Liver (tissue), 3 donors: ENCODE data around the gene SLC7A6OS.

ENCODE experiments used
- EGR1 ChIP-seq, 2 donors: IDR thresholded peaks; 2 replicates each; pipeline ENCODE4 v1.6.1; 2016 to 2018; ENCODE audit warnings: antibody characterized with exemption in 2 of 2, low read depth in 2 of 2
- FOXA1 ChIP-seq: IDR thresholded peaks from 2 replicates; pipeline ENCODE4 v1.6.1; 2016; ENCODE audit warnings: antibody characterized with exemption
- HNF4A ChIP-seq, 2 donors: conservative IDR thresholded peaks; 2 replicates each; pipeline ENCODE4 v1.6.1; 2016; ENCODE audit warnings: antibody characterized with exemption in 2 of 2, mild to moderate bottlenecking in 2 of 2
- JUND ChIP-seq, 2 donors: IDR thresholded peaks; 2 replicates each; pipeline ENCODE4 v1.6.1; 2016; ENCODE audit warnings: antibody characterized with exemption in 2 of 2
- RAD21 ChIP-seq, 2 donors: IDR thresholded peaks; 2 replicates each; pipeline ENCODE4 v1.6.1; 2016; ENCODE audit warnings: antibody characterized with exemption in 2 of 2, mild to moderate bottlenecking in 2 of 2
- RXRA ChIP-seq, 2 donors: IDR thresholded peaks; 2 replicates each; pipeline ENCODE4 v1.6.1; 2017 to 2018; ENCODE audit warnings: antibody characterized with exemption in 2 of 2, mild to moderate bottlenecking in 1 of 2
- SP1 ChIP-seq: IDR thresholded peaks from 2 replicates; pipeline ENCODE4 v1.6.1; 2018; ENCODE audit warnings: antibody characterized with exemption, mild to moderate bottlenecking
- TAF1 ChIP-seq: conservative IDR thresholded peaks from 2 replicates; pipeline ENCODE4 v1.6.1; 2016; ENCODE audit warnings: antibody characterized with exemption, mild to moderate bottlenecking
- YY1 ChIP-seq: IDR thresholded peaks from 2 replicates; pipeline ENCODE4 v1.6.1; 2016; ENCODE audit warnings: antibody characterized with exemption, mild to moderate bottlenecking
- TF ChIP-seq, protein P1 (sequence below): fragments of 150-350 bp; IDR thresholded peaks from 2 replicates; pipeline ENCODE4 v1.5.1; 2017; ENCODE audit warnings: improper control_type of control experiment, low read depth, low read length; ENCODE audit not compliant: missing input control
- TF ChIP-seq, protein P2 (sequence below): IDR thresholded peaks from 2 replicates; pipeline ENCODE4 v1.6.1; 2016; ENCODE audit warnings: antibody characterized with exemption
- TF ChIP-seq, protein P3 (sequence below): IDR thresholded peaks from 2 replicates; pipeline ENCODE4 v1.6.1; 2016; ENCODE audit warnings: antibody characterized with exemption
- TF ChIP-seq, protein P4 (sequence below): IDR thresholded peaks from 2 replicates; pipeline ENCODE4 v1.6.1; 2016; ENCODE audit warnings: antibody characterized with exemption
- TF ChIP-seq, protein P5 (sequence below): IDR thresholded peaks from 2 replicates; pipeline ENCODE4 v1.6.1; 2016; ENCODE audit warnings: antibody characterized with exemption, mild to moderate bottlenecking
- donor health status: healthy.
- donor health status: healthy.

DNA sequence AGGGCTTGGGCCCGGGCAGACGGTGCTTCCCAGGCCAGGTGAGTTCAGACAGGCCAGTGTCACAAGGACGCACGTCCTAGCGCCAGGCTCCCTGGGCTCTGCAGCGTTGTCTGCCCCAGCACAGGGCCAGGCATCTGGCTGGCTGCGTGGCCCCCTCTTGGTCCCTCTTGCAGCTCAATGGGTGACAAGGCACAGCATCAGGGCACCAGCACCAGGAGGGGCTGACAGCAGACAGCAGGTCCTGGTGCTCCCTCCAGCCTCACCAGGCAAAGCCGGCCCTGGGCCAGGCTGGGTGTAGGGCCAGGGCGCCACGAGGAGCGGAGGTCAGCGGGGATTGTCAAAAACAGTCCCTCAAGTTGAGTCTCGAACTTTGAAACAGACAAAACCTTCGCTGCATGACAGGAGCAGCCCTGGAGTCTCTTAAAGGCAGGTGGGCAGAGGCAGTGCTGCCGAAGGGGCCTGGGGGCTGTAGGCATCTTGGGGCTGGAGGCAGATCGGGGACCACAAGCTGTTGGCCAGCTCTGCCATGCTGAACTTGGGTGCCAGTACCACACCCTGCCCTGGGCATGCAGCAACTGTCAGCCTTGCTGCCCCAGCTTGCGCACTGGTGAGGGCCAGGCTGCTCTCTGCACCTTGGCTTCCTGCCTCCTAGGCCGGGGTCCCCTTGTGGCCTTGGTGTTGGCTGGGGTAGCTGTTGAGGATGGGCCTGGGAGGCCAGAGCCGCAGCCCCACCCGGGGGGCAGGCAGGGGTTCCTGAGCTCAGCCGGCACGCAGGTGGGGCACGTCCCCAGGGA lies 48.8 kb upstream of the SLC7A6OS start:
- TF ChIP-seq, protein P1, sequence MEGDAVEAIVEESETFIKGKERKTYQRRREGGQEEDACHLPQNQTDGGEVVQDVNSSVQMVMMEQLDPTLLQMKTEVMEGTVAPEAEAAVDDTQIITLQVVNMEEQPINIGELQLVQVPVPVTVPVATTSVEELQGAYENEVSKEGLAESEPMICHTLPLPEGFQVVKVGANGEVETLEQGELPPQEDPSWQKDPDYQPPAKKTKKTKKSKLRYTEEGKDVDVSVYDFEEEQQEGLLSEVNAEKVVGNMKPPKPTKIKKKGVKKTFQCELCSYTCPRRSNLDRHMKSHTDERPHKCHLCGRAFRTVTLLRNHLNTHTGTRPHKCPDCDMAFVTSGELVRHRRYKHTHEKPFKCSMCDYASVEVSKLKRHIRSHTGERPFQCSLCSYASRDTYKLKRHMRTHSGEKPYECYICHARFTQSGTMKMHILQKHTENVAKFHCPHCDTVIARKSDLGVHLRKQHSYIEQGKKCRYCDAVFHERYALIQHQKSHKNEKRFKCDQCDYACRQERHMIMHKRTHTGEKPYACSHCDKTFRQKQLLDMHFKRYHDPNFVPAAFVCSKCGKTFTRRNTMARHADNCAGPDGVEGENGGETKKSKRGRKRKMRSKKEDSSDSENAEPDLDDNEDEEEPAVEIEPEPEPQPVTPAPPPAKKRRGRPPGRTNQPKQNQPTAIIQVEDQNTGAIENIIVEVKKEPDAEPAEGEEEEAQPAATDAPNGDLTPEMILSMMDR = no peak
- TF ChIP-seq SP1 (no peak), TAF1 (no peak), JUND (IDR thresholded peaks at IDR 0.05) (no peak), FOXA1 (no peak), YY1 (no peak), RXRA (IDR thresholded peaks at IDR 0.05) (no peak), HNF4A (conservative IDR thresholded peaks at IDR 0.05) (no peak), RAD21 (IDR thresholded peaks at IDR 0.05) (no peak), EGR1 (IDR thresholded peaks at IDR 0.05; ENCODE audit: low read depth in 2 of 2) (no peak)
- TF ChIP-seq, protein P2, sequence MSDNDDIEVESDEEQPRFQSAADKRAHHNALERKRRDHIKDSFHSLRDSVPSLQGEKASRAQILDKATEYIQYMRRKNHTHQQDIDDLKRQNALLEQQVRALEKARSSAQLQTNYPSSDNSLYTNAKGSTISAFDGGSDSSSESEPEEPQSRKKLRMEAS = no peak
- TF ChIP-seq, protein P3, sequence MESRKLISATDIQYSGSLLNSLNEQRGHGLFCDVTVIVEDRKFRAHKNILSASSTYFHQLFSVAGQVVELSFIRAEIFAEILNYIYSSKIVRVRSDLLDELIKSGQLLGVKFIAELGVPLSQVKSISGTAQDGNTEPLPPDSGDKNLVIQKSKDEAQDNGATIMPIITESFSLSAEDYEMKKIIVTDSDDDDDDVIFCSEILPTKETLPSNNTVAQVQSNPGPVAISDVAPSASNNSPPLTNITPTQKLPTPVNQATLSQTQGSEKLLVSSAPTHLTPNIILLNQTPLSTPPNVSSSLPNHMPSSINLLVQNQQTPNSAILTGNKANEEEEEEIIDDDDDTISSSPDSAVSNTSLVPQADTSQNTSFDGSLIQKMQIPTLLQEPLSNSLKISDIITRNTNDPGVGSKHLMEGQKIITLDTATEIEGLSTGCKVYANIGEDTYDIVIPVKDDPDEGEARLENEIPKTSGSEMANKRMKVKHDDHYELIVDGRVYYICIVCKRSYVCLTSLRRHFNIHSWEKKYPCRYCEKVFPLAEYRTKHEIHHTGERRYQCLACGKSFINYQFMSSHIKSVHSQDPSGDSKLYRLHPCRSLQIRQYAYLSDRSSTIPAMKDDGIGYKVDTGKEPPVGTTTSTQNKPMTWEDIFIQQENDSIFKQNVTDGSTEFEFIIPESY = no peak
- TF ChIP-seq, protein P4, sequence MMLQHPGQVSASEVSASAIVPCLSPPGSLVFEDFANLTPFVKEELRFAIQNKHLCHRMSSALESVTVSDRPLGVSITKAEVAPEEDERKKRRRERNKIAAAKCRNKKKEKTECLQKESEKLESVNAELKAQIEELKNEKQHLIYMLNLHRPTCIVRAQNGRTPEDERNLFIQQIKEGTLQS = no peak
- TF ChIP-seq, protein P5, sequence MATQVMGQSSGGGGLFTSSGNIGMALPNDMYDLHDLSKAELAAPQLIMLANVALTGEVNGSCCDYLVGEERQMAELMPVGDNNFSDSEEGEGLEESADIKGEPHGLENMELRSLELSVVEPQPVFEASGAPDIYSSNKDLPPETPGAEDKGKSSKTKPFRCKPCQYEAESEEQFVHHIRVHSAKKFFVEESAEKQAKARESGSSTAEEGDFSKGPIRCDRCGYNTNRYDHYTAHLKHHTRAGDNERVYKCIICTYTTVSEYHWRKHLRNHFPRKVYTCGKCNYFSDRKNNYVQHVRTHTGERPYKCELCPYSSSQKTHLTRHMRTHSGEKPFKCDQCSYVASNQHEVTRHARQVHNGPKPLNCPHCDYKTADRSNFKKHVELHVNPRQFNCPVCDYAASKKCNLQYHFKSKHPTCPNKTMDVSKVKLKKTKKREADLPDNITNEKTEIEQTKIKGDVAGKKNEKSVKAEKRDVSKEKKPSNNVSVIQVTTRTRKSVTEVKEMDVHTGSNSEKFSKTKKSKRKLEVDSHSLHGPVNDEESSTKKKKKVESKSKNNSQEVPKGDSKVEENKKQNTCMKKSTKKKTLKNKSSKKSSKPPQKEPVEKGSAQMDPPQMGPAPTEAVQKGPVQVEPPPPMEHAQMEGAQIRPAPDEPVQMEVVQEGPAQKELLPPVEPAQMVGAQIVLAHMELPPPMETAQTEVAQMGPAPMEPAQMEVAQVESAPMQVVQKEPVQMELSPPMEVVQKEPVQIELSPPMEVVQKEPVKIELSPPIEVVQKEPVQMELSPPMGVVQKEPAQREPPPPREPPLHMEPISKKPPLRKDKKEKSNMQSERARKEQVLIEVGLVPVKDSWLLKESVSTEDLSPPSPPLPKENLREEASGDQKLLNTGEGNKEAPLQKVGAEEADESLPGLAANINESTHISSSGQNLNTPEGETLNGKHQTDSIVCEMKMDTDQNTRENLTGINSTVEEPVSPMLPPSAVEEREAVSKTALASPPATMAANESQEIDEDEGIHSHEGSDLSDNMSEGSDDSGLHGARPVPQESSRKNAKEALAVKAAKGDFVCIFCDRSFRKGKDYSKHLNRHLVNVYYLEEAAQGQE = no peak
